Left ventricle myocardium inferior (tissue), 1 donor: Measurements from ENCODE around the gene NELL1. TPM values are rescaled to one million over a fixed set of nuclear protein-coding genes. Genes with fewer than 3 reads are reported as not detected.
"Not testable (repeated sequence)": the region's sequence is repeated elsewhere in the genome, so short reads cannot be mapped to it uniquely, and the experiment has no call there.

Experiments
- DNase-seq: peaks from one replicate; pipeline ENCODE4 v3.0.0-alpha.2; 2020
- H3K27ac ChIP-seq: fragments of 200-600 bp; replicated peaks from 2 replicates; pipeline ENCODE4 v1.8.0; 2021
- H3K27me3 ChIP-seq: fragments of 200-600 bp; 2 replicates; pipeline ENCODE4 v1.8.0; 2021; ENCODE audit warnings: low read depth
- H3K36me3 ChIP-seq: fragments of 200-600 bp; 2 replicates; pipeline ENCODE4 v1.8.0; 2021
- H3K4me1 ChIP-seq: fragments of 200-600 bp; 2 replicates; pipeline ENCODE4 v1.8.0; 2021
- H3K4me3 ChIP-seq: fragments of 200-600 bp; 2 replicates; pipeline ENCODE4 v1.8.0; 2021; ENCODE audit warnings: mild to moderate bottlenecking, moderate library complexity
- H3K9me3 ChIP-seq: fragments of 200-600 bp; replicated peaks from 2 replicates; pipeline ENCODE4 v1.8.0; 2021
- intact Hi-C: fragments of 100-400 bp; cut with micrococcal nuclease; formaldehyde crosslinking; loops from one replicate; pipeline ENCODE4 v1.11.0; 2022
- total RNA-seq: library from RNA; stranded (reverse); fragmentation: NEBNext Ultra II Directional; extraction: Animal tissue kit (Norgen Biotek cat#: 25700); gene quantifications from one replicate; pipeline ENCODE4 v1.2.1, GENCODE V29; 2021
- TF ChIP-seq, protein P1 (sequence below): fragments of 200-600 bp; IDR thresholded peaks from 2 replicates; pipeline ENCODE4 v1.8.0; 2021; ENCODE audit warnings: antibody characterized with exemption, mild to moderate bottlenecking, borderline replicate concordance
- donor health status: DM: no; HTN: yes; CAD: no; lungs with severe emphysema.

Gene NELL1
- total RNA-seq, 1 donor from 2014 or later: not detected

DNA sequence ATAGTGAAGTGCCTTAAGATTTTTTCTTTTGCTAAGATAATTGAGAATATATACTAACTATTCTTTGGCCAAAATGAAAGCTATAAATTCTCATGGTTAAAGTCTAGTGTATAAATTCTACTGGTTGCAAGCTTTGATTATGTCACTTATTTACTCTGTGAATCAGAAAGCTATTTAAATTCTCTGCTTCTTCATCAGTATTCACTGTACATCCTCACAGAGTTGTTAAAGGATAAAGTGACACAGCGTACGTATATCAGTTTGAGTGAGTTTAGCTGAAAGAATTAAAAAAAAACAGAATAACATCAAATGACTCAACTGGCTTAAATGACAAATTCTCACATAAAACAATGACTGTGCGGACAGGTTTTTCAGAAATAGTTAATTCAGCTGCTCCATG, 453.1 kb downstream of the NELL1 start:
- intact Hi-C loops: no loop called here

DNA sequence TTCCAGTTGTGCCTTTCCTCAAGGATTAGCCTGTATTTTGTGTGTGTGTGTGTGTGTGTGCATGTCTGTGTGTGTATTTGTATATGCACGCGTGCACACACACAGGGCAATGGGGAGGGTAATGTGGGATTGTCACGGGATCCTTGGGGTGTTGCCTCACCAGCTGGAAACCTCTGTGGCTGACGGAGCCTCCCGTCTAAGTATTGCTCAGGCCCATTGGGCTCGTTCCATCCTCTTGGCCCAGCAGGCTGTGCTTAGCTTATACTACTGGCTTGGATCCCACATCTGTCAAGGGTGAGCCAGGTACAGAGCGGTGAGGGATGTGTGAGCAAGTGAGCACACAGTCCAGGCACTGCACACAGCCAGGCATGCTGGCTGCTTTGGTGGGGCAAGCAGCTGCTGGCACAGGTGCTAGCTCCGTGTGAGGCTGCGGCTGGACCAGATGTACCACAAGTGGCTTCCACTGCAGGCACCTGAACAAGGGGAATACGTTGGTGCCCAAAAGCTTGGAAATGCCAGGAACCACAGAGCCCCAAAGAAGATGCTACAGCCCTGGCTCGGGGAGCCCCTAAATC, 462.8 kb downstream of the NELL1 start:
- DNase-seq: no peak
- Histone ChIP-seq H3K27me3 (no peaks in the 10 kb centered on the region), H3K36me3 (no peaks in the 10 kb centered on the region), H3K9me3 (no peaks in the 10 kb centered on the region), H3K4me1 (no peaks in the 10 kb centered on the region), H3K27ac (no peak overlapping the region), H3K4me3 (no peak overlapping the region)
- TF ChIP-seq, protein P1, sequence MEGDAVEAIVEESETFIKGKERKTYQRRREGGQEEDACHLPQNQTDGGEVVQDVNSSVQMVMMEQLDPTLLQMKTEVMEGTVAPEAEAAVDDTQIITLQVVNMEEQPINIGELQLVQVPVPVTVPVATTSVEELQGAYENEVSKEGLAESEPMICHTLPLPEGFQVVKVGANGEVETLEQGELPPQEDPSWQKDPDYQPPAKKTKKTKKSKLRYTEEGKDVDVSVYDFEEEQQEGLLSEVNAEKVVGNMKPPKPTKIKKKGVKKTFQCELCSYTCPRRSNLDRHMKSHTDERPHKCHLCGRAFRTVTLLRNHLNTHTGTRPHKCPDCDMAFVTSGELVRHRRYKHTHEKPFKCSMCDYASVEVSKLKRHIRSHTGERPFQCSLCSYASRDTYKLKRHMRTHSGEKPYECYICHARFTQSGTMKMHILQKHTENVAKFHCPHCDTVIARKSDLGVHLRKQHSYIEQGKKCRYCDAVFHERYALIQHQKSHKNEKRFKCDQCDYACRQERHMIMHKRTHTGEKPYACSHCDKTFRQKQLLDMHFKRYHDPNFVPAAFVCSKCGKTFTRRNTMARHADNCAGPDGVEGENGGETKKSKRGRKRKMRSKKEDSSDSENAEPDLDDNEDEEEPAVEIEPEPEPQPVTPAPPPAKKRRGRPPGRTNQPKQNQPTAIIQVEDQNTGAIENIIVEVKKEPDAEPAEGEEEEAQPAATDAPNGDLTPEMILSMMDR: no peak
- intact Hi-C loops: no loop called here

More for the DNA sequence above, 453.1 kb downstream of the NELL1 start:
- H3K27me3 ChIP-seq: no peaks in the 10 kb centered on the region
- DNase-seq: no peak
- no peaks in the 10 kb centered on the region for H3K9me3 ChIP-seq
- no peak overlapping the region for H3K4me3 ChIP-seq
- TF ChIP-seq, protein P1: no peak
- no peak overlapping the region for H3K27ac ChIP-seq
- no peaks in the 10 kb centered on the region for H3K4me1 ChIP-seq
- H3K36me3 ChIP-seq: no peaks in the 10 kb centered on the region

DNA sequence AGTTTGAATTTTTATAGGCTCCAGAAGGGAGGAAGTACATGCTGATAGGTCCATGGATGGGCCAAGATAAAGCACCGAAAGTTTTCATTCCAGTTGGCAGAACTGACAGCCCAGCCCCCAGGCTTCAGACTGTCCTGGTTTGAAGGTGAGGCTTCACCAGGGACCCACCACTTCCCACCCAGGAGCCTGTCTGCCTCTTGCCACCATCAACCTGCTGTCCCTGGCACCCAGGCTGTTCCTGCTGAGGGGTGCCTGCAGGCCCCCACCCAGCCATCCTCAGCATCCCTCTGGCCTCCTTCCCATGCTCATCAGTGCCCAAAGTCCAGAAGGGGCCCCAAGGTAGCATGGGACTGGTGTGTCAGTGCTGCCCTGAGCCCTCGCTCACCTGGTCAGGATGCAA, 463.9 kb downstream of the NELL1 start:
- intact Hi-C loops: no loop called here
- no peak overlapping the region for H3K4me3 ChIP-seq
- no peaks in the 10 kb centered on the region for H3K9me3 ChIP-seq
- no peaks in the 10 kb centered on the region for H3K4me1 ChIP-seq
- H3K36me3 ChIP-seq: no peaks in the 10 kb centered on the region
- no peak for DNase-seq
- H3K27me3 ChIP-seq: no peaks in the 10 kb centered on the region
- TF ChIP-seq, protein P1: no peak
- no peak overlapping the region for H3K27ac ChIP-seq

DNA sequence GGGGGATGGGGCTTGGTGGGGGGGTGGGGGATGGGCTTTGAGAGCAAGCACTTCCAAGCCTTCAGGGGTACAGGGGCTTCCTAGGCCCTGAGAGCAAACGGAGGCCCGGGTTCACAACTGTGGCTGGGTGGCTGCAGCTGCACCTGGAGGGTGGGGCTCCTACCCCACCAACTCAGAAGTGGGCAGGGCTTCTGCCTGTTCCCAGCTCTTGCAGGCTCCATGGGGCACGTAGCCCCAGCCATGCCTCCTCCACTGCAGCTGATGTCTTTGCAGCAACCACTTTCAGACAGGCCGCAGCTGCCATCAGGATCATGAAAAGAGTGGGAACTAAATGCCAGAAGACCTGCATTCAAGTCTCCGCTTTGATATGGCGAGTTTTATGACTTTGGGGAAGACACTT, 464.3 kb downstream of the NELL1 start:
- no peak overlapping the region for H3K4me3 ChIP-seq
- TF ChIP-seq, protein P1: no peak
- no peak overlapping the region for H3K27ac ChIP-seq
- H3K9me3 ChIP-seq: no peaks in the 10 kb centered on the region
- H3K4me1 ChIP-seq: no peaks in the 10 kb centered on the region
- DNase-seq: no peak
- H3K36me3 ChIP-seq: no peaks in the 10 kb centered on the region
- no peaks in the 10 kb centered on the region for H3K27me3 ChIP-seq
- intact Hi-C loops: no loop called here

DNA sequence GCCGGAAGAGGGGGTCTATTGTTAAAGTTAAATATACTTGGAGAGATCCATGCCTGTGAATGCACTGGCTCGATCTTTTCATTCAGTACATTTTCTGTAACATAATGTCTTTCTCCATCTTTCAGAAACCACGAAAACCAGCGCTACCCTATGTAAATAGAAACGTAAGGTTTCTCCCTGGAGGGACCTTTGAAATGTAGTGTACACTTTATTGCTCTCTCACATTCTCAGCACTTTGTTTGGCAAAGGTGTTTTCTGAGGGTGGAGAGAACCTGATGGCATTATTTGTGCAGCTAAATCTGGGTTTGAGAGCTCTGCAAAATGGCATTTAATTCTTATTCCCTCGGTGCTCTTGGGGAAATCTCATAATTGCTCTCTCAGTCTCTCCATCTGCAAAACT, 468.4 kb downstream of the NELL1 start:
- intact Hi-C loops: no loop called here
- H3K4me3 ChIP-seq: no peak overlapping the region
- no peaks in the 10 kb centered on the region for H3K27me3 ChIP-seq
- no peak overlapping the region for H3K27ac ChIP-seq
- no peaks in the 10 kb centered on the region for H3K4me1 ChIP-seq
- H3K9me3 ChIP-seq: no peaks in the 10 kb centered on the region
- TF ChIP-seq, protein P1: no peak
- H3K36me3 ChIP-seq: no peaks in the 10 kb centered on the region
- DNase-seq: no peak

DNA sequence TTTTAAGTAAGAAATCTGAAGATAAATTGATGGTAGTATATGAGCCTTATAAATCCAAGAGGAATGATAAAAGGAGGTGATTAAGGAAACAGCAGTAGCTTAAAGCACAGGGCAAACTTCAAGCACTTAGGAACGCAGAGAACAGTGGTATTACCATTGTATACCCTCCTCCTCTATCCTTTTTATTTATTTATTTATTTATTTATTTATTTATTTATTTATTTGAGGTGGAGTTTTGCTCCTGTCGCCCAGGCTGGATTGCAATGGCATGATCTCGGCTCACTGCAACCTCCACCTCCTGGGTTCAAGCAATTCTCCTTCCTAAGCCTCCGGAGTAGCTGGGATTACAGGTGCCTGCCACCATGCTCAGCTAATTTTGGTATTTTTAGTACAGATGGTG, 472.2 kb downstream of the NELL1 start:
- H3K4me1 ChIP-seq, DNase-seq, H3K9me3 ChIP-seq, H3K27me3 ChIP-seq, H3K36me3 ChIP-seq, H3K27ac ChIP-seq, intact Hi-C loops, H3K4me3 ChIP-seq: not testable (repeated sequence)
